ENCODE data around the gene PCF11. TPM values are rescaled to one million over a fixed set of nuclear protein-coding genes. Genes with fewer than 3 reads are reported as not detected.

PCF11 gene
- total RNA-seq, 1 experiment from 2014 or later: 46.1 TPM

DNA sequence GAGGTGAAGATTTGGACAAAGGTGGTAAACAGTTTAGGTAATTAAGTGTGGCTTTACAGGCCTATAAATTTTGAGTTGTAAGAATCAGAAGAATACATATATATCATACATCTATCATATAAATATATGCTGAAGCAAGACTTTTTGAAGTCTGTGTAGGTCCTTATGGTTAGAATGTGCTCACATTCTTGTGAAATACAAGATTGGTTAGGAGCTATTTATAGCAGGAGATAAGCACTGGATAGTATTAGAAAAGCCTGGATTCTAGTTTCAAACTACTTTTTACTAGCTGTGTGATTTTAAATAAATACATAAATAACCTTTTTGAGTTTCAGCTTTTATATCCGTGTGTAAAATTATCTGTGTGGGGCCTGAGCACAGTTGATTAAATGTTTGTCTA is 78.9 kb downstream of the PCF11 start (continued):
- TF ChIP-seq MXD4 (CRISPR knock-in tag; IDR thresholded peaks at IDR 0.05; ENCODE audit: borderline replicate concordance): no peak
- TF ChIP-seq, protein P1, sequence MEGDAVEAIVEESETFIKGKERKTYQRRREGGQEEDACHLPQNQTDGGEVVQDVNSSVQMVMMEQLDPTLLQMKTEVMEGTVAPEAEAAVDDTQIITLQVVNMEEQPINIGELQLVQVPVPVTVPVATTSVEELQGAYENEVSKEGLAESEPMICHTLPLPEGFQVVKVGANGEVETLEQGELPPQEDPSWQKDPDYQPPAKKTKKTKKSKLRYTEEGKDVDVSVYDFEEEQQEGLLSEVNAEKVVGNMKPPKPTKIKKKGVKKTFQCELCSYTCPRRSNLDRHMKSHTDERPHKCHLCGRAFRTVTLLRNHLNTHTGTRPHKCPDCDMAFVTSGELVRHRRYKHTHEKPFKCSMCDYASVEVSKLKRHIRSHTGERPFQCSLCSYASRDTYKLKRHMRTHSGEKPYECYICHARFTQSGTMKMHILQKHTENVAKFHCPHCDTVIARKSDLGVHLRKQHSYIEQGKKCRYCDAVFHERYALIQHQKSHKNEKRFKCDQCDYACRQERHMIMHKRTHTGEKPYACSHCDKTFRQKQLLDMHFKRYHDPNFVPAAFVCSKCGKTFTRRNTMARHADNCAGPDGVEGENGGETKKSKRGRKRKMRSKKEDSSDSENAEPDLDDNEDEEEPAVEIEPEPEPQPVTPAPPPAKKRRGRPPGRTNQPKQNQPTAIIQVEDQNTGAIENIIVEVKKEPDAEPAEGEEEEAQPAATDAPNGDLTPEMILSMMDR (IDR thresholded peaks at IDR 0.05): no peak

Other genes starting within 250 kb of the PCF11 start
- gene RAB30, start 85.2 kb upstream of the PCF11 start, total RNA-seq (2021): 6.2 to 7.5 TPM (median 6.7 TPM) in 3 replicates
- gene ANKRD42, start 36.6 kb downstream of the PCF11 start, total RNA-seq (2021): 5.7 to 6.6 TPM (median 5.8 TPM) in 3 replicates
- gene CCDC90B, start 129.2 kb downstream of the PCF11 start, total RNA-seq (2021): 47.0 to 48.9 TPM (median 47.8 TPM) in 3 replicates